HG03442 (cell line): ENCODE data around the gene TRIM25.
"Not testable (repeated sequence)": the region's sequence is repeated elsewhere in the genome, so short reads cannot be mapped to it uniquely, and the experiment has no call there.

Experiments used
- ATAC-seq: cut with Tn5 transposase; IDR thresholded peaks from one replicate; pipeline ENCODE4 v1.9.1; 2021; ENCODE audit warnings: mild to moderate bottlenecking, moderate library complexity; ENCODE audit not compliant: unreplicated experiment

TRIM25 gene, protein sequence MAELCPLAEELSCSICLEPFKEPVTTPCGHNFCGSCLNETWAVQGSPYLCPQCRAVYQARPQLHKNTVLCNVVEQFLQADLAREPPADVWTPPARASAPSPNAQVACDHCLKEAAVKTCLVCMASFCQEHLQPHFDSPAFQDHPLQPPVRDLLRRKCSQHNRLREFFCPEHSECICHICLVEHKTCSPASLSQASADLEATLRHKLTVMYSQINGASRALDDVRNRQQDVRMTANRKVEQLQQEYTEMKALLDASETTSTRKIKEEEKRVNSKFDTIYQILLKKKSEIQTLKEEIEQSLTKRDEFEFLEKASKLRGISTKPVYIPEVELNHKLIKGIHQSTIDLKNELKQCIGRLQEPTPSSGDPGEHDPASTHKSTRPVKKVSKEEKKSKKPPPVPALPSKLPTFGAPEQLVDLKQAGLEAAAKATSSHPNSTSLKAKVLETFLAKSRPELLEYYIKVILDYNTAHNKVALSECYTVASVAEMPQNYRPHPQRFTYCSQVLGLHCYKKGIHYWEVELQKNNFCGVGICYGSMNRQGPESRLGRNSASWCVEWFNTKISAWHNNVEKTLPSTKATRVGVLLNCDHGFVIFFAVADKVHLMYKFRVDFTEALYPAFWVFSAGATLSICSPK

DNA sequence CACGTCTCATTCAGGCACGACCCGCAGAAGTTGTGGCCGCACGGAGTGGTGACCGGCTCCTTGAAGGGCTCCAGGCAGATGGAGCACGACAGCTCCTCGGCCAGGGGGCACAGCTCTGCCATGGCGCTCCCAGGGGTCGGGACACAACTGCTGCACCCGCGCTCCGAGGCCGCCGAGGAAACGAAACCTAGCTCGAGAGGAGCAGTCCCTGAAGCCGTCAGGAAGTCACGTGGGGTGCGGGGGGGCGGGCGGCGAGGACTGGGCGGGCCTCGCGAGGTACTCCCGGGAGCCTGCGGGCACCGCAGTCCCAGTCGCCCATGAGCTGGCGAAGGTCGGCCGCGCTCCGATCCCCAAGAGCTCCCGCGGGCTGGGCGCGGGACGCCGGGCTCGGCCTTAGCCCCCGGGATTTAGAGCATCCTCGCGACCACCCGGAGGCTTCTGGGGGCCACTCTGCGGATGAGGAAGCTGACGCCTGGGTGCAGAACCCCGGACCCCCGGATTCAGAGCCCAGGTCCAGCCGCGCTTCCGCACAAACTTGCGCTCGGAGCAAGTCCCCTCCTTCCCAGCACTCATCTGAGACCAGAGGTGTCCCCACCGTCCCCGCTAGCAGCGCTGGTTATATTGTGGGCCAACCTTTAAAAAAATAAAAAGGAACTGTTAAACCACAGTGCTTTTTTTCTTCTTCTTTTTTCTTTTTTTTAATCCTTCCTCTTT is at the start of gene TRIM25:
TSS of gene TRIM25 (minus strand) at position 183 of the 714 bp plus-strand sequence. CDS start at position 122, 61 bp downstream.
- ATAC-seq, result peak; percentile 64

DNA sequence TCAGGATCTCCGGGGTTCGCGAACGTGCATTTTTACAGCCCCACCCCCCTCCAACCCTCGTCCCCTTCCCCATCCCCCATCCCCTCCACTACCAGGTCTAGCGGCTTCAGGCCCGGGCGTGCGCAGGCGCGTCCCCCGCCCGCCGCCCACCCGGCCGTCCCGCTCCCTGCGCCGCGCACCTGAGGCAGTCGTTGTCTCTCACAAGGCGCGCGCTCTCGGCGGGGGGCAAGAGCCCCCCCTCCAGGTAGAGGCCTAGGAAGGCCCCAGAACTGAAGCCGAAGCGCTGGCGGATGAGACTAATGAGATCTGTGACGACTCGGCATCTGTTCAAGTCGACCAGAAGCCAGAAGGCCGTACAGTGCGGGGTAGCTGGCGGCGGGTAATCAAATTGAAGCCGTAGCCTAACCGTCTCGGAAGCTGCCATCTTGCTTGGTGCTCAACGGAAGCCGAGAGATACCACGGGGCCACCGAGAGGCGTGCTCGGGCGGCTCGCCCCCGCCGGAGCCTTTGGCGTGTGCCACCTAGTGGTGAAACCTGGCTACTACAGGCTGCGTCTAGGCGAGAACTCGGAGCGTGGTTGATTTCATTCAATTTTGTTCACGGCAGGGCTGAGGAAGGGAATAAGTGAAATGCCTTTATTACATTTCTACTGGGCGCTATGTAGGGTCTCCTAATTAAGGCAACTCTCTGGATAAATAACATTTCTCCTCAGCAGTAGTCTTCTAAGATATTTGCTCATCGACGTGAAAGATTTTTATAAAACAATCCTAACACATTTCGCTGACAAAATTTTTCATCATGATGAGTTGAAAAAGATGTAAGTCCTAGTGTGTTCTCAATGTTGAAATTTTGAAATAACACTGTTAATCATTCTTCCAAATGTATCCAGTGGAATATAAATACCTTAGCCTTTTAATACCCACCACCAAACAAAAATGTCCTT is 47.0 kb upstream of the TRIM25 start, which contains the start of gene COIL:
TSS of gene COIL (minus strand) at position 455 of the 943 bp plus-strand sequence. CDS start at position 424, 31 bp downstream.
- peak; percentile 95 for ATAC-seq

DNA sequence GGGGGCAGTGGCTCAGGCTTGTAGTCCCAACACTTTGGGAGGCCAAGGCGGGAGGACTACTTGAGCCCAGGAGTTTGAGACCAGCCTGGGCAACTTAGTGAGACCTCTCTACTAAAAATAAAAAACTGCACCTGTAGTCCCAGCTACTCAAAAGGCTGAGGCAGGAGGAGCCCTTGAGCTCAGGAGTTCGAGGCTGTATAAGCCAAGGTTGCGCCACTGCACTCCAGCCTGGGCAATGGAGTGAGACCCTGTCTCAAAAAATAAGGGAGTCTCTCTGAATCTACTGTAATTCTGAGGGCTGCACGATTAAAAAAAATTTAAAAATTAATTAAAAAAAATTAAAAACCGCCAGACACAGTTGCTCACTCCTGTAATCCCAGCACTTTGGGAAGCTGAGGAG is 43.1 kb upstream of the TRIM25 start:
- ATAC-seq, result no peak

DNA sequence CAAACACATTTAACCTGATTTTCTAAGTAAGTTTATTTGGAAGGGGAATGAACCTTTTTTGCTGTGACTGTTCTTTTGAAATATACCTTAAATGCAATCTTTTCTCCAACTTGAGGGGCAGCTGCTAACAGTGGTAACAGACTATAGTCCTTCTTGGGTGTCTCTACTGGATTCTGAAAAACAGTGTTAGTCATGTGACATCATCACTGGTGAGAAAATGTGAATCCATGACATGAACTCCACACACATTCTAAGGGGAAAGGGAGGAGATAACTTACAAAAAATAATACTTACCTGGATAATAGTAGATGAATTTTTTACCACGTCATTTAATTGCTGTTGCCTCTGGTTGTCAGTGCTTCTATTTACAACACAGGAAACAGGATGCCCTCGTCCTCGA is 35.7 kb upstream of the TRIM25 start:
- no peak for ATAC-seq

DNA sequence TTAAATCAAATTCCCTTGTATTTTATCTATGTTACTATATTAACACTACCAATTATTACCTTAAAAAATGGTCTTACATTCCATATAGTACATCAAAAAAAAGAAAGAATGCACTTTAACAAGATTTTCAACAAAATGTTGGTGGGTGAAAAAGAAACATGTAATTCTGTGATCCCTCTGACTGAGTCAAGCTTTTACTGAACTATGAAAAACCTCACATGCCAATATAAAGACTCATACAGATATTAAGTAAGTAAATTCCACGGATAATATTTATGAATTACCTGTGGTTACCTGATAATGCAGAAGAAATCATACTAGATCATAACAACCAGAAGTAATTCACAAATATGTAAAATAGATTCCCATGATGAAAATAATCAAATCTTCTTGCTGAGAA is 34.6 kb upstream of the TRIM25 start:
- no peak for ATAC-seq

DNA sequence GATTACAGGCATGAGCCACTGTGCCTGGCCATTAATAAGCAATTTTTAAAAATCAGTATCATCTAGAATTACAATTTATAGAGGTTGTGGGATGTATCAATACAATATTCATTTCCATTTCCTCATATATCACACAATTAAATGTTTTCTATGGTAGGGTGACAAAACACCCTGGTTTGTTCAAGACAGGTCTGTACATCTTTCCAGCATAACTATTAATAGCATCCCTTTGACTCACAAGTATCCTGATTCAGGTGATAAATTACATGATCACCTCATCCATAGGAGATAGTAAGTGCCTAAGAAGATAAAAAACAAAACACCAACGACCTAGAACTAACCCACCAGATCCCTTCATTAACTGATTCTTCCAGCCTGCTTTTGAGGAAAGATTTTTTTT is 33.9 kb upstream of the TRIM25 start:
- ATAC-seq, result no peak

DNA sequence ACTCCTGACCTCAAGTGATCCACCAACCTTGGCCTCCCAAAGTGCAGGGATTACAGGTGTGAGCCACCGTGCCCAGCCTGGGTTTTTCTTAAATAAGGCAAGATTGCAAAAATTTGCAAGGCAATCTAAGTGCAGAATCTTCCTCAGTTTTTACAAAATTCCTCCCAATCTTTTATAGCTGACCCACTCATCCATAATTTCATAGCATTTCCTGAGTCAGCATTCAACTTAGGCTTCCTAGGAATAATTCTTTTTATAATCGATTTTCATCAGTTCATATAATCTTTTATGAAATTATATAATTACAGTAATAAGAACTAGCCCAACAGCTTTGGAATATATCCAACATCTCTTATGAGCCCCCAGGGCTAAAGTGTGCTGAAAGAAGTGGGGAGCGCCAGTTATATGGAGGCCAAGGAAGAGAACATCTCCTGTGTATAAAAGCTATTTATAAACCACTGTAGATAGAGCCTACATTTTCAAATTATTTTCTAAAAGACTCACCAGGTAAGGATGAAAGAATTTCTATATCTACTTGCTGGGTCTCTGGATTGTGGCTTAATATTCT is 32.2 kb upstream of the TRIM25 start:
- no peak for ATAC-seq

DNA sequence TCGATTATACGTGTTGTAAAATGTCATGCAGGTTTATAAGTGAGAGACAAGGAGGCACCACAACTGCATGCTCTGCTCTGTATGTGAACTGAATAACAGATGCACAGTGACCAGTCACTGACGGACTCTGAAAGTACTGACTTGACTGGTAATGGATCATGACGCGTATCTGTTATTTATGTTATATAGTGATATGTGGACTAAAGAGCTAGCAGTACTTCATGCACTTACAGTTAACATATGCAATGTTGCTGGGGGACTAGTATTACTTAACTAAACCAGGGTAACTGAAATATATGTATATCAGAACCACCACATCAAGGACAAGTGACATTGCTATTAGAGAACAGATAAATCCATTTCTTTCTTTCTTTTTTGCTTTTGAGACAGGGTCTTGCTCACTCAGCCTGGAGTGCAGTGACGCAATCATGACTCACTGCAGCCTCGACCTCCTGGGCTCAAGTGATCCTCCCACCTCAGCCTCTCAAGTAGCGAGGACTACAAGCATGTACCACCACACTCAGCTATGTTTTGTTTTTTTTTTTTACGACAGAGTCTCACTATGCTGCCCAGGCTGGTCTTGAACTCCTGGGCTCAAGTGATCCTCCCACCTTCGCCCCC is 29.8 kb upstream of the TRIM25 start:
- no peak for ATAC-seq

DNA sequence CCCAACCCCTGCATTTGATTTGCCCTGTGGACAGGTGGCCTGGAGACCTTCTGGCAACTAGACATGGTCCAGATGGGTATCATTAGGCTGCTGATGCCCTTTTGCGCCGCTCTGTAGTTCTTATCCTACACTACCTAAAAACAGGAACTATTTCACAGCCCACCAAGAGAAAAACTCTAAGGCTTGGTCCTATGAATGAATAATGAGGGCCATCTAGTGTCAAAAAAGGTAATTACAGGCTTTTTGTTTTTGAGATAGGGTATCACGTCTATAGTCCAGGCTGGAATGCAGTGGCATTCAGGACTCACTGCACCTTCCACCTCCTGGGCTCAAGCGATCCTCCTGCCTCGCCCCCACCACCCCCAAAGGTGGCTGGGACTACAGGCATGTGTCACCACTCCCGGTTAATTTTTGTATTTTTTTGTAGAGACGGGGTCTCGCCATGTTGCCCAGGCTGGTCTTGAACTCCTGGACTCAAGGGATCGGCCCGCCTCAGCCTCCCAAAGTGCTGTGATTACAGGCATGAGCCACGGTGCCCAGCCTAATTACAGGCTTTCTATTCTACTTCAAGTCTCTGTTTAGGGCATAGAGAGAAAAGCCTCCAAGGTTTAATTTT is 26.1 kb upstream of the TRIM25 start:
- no peak for ATAC-seq

DNA sequence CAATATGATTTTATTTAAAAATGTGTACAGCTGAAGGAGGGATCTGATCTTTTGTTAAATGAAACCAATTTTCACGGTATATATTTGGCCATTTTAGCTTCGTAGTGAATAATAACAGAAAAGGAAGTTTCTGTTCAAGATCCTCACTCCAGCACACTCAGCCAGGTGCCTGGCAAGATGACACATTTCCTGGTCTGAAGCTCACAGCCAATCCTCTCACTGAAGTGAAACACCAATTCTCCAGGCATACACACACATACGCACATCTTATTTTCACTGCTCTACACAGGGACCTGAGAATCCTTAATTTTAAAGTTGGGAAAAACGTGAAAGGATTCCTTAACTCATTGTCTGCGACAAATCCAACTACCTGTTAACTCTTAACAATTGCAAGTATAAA is 24.4 kb upstream of the TRIM25 start:
- not testable (repeated sequence) for ATAC-seq

DNA sequence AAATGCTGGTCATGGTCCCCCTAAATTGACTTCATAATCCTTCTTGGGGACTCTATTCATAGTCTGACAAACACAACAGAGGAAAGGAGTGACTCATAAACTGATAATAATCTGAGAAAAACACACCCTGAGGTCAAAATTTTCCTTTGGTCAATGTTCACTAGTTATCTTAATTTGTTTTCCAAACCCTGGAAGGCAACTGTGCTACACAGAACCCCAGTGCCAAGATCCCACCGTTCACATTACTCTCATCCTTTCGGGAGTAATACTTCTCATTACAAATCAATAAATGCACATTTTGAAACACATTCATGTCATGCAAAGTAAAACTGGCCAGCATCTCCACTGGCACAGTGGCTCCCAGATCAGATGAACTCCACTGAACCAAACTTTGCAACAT is 23.8 kb upstream of the TRIM25 start:
- no peak for ATAC-seq

DNA sequence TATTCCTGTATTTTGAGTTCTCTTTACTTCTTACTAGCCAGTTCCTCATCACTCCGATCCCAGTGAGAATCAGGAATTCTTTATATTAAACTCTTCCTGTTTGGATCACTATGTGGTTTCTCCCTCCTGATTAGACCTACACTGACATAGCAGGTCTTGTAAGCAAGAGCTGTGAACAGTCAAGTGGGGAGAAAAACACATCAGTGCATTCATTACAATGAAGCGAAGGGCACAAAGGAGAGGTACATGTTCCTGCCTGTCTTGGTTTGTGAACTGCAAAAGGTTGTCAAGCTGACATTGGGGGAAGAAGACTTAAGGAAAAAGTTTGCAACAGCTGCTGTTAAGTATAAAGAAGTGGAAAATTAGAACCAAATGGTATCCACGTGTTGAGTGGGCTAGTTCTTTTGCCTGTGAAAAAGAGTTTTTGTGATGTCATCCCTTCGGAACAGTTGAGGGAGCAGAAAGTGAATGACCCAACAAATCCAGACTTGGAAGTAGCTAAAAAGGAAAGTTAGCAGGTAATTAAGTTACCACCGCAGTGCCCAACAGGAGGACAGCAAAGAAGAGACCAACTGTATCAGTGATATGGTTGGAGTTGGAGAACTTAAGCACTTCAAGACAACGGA is 23.0 kb upstream of the TRIM25 start:
- no peak for ATAC-seq

DNA sequence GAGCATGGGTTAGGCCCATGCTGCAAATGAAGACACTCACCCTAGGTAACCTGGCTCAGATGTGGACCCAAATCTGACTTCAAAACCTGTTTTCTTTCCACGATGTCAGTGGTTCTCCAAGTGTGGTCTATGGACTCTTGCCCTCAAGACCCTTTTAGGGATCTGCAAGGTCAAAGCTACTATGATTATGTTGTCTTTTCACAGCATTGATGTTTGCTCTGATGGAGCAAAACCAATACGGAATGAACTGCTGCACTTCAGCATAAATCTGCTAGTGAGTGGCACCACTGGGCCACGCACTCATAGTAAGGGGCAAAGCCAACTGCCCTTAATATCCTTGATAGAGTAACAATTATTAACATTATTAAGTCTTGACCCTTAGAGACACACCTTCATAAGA is 21.6 kb upstream of the TRIM25 start:
- no peak for ATAC-seq

DNA sequence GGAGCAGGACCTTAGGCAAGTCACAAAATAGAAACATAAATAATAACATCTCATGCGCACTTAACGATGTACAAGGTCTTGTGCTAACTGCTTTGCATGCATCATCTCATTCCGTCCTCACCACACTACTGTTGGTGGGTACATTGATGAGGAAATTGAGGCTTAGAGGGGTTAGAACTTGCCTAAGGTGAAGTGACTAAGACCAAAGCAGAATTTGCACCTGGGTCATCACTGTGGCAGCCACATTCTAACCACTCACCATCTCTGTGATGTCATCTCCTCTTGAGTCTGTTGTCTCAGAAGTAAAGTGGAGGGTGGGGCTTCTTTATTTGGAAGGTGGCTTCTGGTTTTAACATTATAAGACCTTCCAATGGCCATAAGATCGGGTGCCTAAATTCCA is 20.4 kb upstream of the TRIM25 start:
- ATAC-seq, result no peak

DNA sequence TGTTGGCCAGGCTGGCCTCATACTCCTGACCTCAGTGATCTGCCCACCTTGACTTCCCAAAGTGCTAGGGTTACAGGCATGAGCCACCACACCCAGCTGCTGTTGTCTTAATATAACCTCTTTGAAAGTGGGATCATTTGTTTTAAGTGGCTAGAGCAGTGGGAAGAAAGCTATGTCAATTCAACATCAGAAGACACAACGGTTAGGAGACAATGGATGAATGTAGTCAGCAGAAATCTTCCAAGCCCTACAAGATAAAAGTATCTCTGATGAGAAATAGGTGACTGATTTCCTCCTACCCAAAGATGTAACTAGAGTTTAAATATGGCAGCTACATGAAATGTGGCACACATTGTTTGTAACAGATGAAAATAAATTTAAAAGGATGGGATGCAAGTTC is 20.0 kb upstream of the TRIM25 start:
- ATAC-seq, result no peak

DNA sequence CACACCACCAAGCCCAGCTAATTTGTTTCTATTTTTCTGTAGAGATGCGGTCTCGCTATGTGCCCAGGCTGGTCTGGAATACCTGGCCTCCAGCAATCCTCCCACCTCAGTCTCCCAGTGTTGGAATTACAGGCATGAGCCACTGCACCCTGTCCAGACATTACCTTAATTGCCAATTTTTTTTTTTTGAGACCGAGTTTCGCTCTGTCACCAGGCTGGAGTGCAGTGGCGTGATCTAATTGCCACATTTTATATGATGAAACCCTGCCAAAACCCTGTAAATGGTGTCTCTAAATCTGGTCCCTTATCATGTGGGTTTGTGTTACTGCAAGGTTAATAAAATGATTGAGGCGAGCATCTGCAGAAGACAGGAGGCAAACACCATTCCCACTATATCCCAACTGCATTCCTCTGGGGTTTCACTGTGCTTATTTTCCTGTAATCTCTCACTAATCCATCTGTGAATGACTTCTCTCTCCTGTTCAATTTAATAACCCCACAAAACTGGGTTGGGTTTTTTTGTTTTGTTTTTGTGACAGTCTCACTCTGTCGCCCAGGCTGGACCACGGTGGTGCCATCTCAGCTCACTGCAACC is 19.4 kb upstream of the TRIM25 start:
- ATAC-seq, result no peak

DNA sequence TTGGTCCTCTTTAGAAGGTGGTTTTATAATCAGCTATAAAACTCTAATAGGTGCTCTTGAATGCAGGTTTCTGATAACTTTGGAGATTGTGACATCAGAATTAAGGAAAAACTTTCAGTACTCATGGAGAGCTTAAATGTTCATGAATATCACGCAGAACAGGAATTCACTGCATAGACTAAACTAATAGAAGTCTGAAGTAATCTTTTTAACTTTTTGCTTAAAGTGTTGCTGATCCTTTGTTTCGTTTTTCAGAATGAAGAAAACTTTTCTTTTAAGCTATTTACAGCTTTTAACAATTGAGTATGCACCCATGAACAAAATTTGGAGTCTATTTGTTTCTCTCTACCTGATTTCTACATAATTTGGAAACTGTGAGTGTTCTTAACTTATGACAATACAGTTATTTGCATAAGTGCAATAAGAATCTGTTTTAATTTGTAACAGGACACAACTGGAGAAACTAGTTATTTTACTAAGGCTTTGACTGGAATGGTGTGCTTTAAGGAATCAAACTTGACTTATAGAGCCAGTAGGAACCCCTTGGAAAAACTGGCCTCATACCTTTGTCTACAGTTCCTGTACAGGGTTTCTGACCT is 17.0 kb upstream of the TRIM25 start:
- ATAC-seq, result no peak

DNA sequence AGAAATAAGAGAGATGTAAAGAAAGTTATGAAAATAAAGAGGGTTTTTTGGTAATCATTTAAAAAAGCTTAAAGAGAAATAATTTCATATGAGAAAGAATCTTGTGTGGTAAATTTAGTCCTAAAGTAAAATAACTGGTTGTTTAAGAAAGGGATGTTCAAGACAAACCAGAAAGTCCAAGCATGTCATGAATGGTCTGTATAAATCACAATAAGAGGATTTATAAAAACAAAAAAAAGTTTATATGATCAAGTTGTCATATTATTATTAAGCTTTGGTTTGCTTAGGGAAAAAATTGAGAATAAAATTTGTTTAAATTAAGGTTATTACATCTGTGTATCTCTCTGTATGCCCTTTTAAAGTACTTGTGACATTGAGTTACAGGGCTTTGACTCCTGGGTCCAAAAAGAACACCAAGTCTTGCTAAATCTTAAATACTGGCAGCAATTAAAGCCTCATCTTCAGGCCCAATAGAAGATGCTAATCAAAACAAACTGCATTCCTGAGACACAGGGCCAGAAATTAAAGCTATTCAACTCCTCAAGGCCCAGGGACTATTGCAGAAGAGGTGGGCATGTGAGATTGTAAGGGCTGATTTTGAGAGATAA is 15.6 kb upstream of the TRIM25 start:
- no peak for ATAC-seq
